SHP77 (cell line): ENCODE data around the gene LOXL1.

Experiments used
- DNase-seq, 2 experiments: peaks; one replicate each; lab custom pipeline; 2025; lab: John Stamatoyannopoulos, UW

The LOXL1 gene

DNA sequence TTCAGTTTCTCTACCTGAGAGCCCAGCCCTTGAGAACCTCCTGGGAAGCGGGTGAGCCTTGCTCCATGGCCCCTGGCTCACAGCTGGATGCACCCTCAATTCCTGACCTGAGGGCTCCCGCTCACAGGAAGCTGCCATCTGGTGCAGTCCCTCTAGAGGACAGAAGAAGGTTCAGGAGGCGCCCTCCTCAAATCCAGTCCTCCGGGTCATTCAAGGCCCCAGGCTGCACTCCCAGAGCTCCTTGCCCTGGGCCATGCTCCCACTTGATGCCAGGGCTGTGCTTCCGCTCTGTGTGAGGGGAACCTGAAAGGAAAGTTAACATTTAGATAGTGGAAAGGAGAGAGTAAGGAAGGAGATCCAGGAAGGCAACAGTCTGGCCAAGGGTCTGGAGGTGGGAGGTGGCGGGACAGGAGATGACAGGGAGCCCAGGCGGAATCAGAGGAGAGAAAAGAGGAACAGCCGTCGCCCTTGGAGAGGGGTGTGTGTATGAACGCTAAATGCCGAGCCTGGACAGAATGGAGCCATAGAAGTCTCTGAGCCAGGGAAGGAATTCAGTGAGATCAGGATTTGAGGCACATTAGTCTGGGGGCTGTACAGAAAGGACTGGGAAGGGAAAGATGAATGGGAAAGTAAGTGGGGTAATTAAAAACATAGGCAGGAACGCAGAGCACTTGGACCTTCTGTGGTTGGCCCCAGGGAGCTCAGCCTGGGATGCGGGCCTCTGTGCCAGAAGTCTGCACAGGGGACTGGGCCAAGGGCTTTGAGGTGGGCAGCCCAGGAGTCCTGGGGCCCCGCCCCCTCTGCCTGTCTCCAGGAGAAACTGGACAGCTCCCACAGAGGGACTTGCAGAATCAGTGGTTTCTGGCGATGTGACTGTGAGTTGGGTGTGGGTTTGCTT lies 26.8 kb upstream of the LOXL1 start:
- peak in 1 of 2 experiments; percentile 3 for DNase-seq

- DNase-seq = no peak
Observed at GRCh38 chr15:73900095-73900712, 26.1 kb upstream of the LOXL1 start.

GRCh38 chr15:73901126-73901810 lies 25.0 kb upstream of the LOXL1 start:
- DNase-seq = no peak

DNA sequence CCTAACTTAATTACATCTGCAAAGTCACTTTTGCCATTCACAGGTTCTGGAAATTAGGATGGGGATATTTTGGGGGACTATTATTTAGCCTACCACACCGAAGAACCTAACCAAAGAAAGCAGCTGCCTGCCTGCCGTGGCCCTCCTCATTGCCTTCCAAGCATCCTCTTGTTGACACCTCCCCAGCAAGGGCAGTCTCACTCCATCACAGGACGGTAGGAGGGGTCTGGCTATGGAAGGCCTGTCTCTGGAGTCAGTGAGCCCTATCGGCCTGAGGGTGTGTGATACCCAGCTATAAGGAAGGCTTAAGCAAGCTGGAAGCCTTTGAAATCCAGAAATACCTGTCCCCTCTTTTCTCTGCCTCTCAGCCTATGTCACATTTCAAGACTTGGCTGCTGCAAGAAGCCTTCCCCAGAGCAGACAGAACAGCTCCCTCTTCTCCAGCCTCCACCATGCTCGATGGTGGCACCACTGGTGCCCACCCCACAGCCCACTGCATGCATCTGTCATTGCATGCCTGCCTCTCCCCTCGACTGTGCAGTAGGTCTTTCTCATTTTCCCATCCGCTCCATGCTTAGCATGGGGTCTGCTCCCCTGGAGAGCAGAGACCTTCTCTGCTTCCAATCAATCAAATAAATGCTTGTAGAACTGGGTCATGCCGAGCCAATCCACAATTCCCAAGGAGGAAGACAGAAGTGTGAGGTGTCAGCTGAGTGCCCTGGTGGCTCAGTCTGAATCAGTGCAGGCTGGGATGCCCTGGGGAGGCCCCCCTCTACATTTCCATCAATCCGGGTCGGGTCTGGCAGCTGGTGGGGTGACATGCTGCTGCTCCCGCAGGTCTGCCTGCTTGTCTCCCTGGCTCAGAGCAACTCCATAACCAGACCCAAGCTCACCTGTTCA lies 23.9 kb upstream of the LOXL1 start:
- DNase-seq = no peak

DNA sequence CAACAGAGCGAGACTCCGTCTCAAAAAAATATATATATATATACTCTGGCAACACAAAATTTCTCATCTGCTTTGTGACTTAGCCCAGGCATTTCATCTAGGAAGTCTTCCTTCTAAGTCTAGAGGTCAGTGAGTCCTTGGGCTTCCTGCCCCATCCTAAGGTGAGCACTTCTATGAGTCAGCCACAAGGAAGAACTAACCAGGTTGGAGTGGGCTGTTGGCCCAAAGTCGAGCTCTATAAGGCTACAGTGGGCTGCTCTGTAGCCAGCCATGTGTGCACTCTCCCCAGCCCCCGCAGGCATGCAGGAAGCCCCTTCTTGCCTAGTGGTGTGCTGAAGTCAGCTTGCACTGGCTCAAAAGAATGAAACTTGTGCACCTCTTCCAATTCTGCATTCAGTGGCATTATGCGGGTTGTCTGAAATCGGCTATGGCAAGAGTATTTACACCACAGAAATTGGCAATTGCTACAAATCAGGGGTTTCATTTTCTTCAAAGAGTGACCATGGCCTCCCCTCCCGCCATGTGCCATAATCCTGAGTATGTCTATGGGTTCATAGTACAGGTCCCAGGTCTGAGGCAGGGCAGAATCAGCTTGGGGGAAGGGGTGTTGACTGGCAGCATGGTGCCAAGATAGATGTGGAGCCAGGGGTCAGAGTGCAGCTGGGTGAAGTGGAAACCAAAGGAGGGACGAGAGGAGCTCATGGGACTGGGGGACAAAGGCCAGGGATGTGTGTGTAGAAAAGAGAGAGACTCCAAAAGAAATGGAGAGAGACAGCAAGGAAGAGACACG lies 22.0 kb upstream of the LOXL1 start:
- DNase-seq = no peak

DNA sequence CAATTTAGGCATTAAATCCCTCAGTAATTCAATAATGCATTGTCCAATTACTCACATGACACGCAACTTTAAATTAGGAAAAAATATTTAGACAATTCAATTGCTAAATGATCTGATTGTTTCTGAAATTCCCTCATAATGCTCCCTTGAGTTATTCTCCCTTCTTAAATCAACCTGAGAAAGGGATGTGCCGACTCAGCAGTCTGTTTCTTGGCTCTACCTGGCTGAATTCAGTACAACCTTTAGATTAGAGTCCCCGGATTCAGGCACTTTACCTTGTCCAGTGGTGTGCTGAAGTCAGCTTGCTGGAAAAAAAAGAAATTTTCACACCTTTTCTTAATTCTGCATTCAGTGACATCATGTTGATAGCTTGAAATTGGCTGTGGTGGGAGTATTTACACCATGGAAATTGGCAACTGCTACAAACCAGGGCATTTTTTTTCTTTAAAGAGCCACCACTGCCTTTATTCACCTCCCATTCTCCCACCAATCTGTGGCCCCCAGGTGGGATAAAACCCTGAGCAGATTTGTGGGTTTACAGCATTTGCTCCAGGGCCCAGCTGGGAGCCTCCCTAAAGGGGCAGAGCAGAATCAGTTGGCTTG lies 20.9 kb upstream of the LOXL1 start:
- DNase-seq = no peak

DNA sequence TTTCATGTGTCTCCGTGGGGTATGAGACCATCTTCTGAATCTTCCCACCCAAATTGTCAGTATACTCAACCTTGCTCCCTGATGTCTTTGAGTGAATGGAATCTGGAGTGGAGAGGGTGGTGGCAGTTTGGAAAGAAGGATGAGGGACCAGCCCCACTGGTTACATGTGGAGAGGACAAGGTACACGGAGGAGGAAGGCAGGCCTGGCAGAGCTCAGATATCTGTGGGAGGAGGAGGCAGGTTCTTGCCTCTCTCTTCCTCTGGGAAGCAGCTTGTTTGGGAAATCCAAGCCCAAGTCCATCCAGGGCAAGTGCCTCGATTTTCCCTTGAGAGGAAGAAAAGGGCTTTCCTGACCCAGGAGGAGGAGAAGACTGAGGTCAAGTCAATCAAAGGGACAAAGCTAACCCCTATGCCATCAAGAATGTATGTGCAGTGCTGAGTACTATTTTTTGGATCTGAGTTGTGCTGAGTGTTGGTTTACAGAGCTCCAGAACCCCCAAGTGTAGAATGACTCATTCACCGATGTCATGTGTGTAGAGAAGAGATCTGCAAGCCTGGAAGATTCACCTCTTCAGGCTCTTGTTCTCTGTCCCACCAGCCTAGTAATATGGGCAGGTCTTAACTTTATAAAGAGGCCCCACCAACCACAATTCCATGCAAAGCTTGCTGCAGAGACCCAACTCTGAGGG lies 19.8 kb upstream of the LOXL1 start:
- no peak for DNase-seq

DNA sequence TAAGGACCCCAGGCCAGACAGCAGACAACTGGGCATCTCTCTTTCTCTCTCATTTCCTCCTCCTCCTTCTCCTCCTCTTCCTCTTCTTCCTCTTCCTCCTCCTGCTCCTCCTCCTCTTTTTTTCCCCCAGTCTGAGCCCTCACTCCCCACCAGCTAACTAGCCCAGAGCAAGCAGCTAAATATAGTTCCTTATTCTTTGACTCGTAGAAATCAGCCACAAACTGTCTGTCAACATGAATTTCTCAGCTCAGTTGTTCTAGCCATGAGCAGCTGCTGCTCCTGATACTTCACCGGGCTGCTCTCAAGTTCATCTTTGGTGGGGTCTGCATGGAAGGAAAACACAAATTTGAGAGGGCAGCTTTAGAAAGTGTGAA lies 19.2 kb upstream of the LOXL1 start:
- no peak for DNase-seq

DNA sequence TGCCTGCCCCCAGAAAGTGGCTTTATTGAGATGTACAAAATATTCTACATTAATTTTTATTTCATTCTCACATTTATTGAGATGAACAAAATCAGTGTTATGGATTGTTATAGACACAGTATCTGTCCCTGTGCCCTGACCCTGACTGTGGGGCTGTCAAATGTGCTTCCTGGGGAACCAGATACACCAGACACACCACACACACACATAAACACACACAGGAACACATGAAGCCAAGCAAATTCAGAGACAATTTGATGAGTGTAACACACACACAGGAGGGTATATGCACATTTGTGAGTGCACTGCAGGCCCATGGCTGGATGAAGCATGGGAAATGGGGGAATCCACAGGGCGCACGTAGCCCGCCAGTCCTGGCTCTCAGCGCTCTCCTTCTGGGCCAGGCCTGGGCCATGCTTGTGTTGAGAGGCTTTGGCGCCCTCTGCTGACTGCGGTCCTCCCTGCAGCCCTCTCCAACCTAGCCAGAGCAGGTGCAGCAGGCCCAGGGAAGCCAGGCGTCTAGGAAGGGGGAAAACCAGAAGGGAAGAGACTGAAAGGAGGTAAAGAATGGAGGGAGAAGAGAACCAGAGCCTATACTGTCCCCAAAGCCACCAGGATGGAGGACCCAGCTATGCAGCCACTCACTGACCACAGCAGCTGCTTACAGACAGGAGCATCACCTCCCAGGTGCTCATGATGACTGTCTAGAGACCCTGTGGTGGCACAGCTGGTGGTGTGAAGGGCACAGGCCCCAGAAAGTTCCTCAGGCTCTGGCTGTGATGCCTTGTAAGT lies 18.0 kb upstream of the LOXL1 start:
- DNase-seq = peak; percentile 61 to 79

- DNase-seq = no peak
Observed at GRCh38 chr15:73908822-73909122, 17.5 kb upstream of the LOXL1 start.

- DNase-seq = no peak
Observed at GRCh38 chr15:73909651-73910050, 16.6 kb upstream of the LOXL1 start.

- DNase-seq = no peak
Observed at GRCh38 chr15:73910522-73911303, 15.5 kb upstream of the LOXL1 start.

GRCh38 chr15:73912030-73912596 lies 14.1 kb upstream of the LOXL1 start:
- DNase-seq = no peak

DNA sequence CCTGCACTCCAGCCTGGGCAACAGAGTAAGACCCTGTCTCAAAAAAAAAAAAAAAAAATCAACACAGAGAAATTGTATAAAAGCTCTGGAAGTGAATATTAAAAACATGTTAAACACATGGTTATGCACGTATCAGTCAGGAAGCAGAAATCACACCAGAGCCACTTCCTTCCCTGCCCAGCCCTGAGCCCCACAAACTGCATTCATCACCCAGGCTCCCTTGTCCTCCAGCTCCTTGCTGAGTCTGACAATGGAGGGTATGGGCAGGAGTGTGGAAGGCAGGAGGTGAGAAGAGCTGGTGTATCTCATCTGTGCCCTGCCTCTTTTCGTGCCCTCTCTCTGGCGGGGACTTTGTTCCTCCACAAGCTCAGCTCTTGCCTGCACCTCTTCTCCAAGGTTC lies 12.1 kb upstream of the LOXL1 start:
- no peak for DNase-seq

GRCh38 chr15:73915082-73915481 lies 11.2 kb upstream of the LOXL1 start:
- DNase-seq = no peak

- DNase-seq = no peak
Observed at GRCh38 chr15:73918784-73919183, 7.5 kb upstream of the LOXL1 start.

DNA sequence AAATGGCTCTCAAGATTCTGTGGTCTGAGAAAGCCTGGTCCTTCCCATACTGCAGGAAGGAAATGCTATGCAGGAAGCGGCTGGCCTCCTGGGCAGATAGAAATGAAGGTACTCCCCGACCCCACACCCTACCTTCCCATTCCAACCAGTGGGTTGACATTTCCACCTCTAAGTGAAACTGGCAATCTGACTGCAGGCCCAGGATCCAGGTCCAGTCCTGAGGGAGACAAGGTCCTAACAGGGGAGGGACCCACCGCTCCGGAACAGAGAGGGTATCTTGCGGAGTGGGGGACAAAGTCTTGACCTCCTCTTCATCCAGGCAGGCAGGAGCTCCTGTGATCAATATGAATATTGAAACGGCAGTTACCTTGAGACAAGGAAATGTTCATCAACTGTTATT lies 6.6 kb upstream of the LOXL1 start:
- no peak for DNase-seq

GRCh38 chr15:73921254-73921925 lies 4.9 kb upstream of the LOXL1 start:
- no peak for DNase-seq
